GM23338 (cell line): Measurements from ENCODE around the gene CDC34. TPM values are rescaled to one million over a fixed set of nuclear protein-coding genes. Genes with fewer than 3 reads are reported as not detected.
A peak's percentile ranks its signal among the peaks of the same experiment; 100 is the strongest.

ENCODE experiments used
- ATAC-seq: fragments of 200-7000 bp; cut with Tn5 transposase; 3 replicates; pipeline ENCODE4 v1.9.1; 2020
- DNase-seq: peaks from one replicate; pipeline ENCODE4 v3.0.0-alpha.2; 2015; ENCODE audit warnings: low spot score
- H2AFZ ChIP-seq: fragments of 200-600 bp; sonication (generic); 2 replicates; pipeline ENCODE4 v1.8.0; 2016; ENCODE audit warnings: antibody characterized with exemption, mild to moderate bottlenecking, moderate library complexity
- H3F3A ChIP-seq: fragments of 200-600 bp; sonication (generic); replicated peaks from 2 replicates; pipeline ENCODE4 v1.8.0; 2017; ENCODE audit warnings: antibody characterized with exemption, mixed run types, low read depth
- H3K27ac ChIP-seq: fragments of 200-600 bp; sonication (generic); 2 replicates; pipeline ENCODE4 v1.6.1; 2016; ENCODE audit warnings: low read depth
- H3K27me3 ChIP-seq: fragments of 200-600 bp; sonication (generic); 2 replicates; pipeline ENCODE4 v1.8.0; 2016; ENCODE audit warnings: mild to moderate bottlenecking, mixed run types, moderate library complexity; ENCODE audit not compliant: insufficient read depth
- H3K36me3 ChIP-seq: fragments of 200-600 bp; sonication (generic); 2 replicates; pipeline ENCODE4 v1.8.0; 2016; ENCODE audit warnings: mild to moderate bottlenecking; ENCODE audit not compliant: insufficient read depth
- H3K4me1 ChIP-seq: fragments of 200-600 bp; sonication (generic); 2 replicates; pipeline ENCODE4 v1.8.0; 2016; ENCODE audit warnings: mild to moderate bottlenecking, moderate library complexity; ENCODE audit not compliant: insufficient read depth
- H3K4me2 ChIP-seq: fragments of 200-600 bp; sonication (generic); 2 replicates; pipeline ENCODE4 v1.7.1; 2017; ENCODE audit warnings: mixed run types
- H3K4me3 ChIP-seq: fragments of 200-600 bp; sonication (generic); 2 replicates; pipeline ENCODE4 v1.6.1; 2016; ENCODE audit warnings: mixed run types
- H3K79me2 ChIP-seq: fragments of 200-600 bp; sonication (generic); replicated peaks from 2 replicates; pipeline ENCODE4 v1.8.0; 2017; ENCODE audit warnings: mild to moderate bottlenecking; ENCODE audit not compliant: insufficient read depth
- H3K9me2 ChIP-seq: fragments of 200-600 bp; sonication (generic); 2 replicates; pipeline ENCODE4 v1.8.0; 2017; ENCODE audit not compliant: insufficient read depth
- H4K20me1 ChIP-seq: fragments of 200-600 bp; sonication (generic); replicated peaks from 2 replicates; pipeline ENCODE4 v1.8.0; 2017; ENCODE audit warnings: mild to moderate bottlenecking; ENCODE audit not compliant: insufficient read depth
- H3K27ac Mint-ChIP-seq: 2 replicates; pipeline ENCODE4 v1.8.0; 2020; ENCODE audit warnings: inconsistent platforms, mild to moderate bottlenecking, moderate library complexity, mixed read lengths
- H3K27me3 Mint-ChIP-seq: 3 replicates; pipeline ENCODE4 v1.8.0; 2022; ENCODE audit warnings: low read depth, mild to moderate bottlenecking, moderate library complexity, mixed read lengths, inconsistent platforms; ENCODE audit not compliant: insufficient read depth, poor library complexity
- H3K36me3 Mint-ChIP-seq: 3 replicates; pipeline ENCODE4 v1.8.0; 2021; ENCODE audit warnings: low read depth, mild to moderate bottlenecking, inconsistent platforms, moderate library complexity, mixed read lengths
- H3K4me1 Mint-ChIP-seq: 3 replicates; pipeline ENCODE4 v1.8.0; 2020; ENCODE audit warnings: mild to moderate bottlenecking, inconsistent platforms, mixed read lengths
- H3K4me3 Mint-ChIP-seq: 3 replicates; pipeline ENCODE4 v1.8.0; 2021; ENCODE audit warnings: moderate library complexity, mild to moderate bottlenecking, inconsistent platforms, mixed read lengths
- H3K9me3 Mint-ChIP-seq: 3 replicates; pipeline ENCODE4 v1.8.0; 2020; ENCODE audit warnings: moderate library complexity, mild to moderate bottlenecking, inconsistent platforms, mixed read lengths
- ETS1 ChIP-seq: IDR thresholded peaks from 2 replicates; pipeline ENCODE4 v1.6.1; 2016; ENCODE audit warnings: antibody characterized with exemption
- EZH2phosphoT487 ChIP-seq: fragments of 200-600 bp; sonication (generic); IDR thresholded peaks from one replicate; pipeline ENCODE4 v1.8.1; 2018; ENCODE audit warnings: antibody characterized with exemption; ENCODE audit not compliant: unreplicated experiment
- POLR2AphosphoS5 ChIP-seq: IDR thresholded peaks from 2 replicates; pipeline ENCODE4 v1.6.1; 2016; ENCODE audit warnings: antibody characterized with exemption, low read depth
- STAT1 ChIP-seq: IDR thresholded peaks from one replicate; pipeline ENCODE4 v1.6.1; 2016; ENCODE audit warnings: antibody characterized with exemption; ENCODE audit not compliant: unreplicated experiment
- ZNF331 ChIP-seq: fragments of 250-450 bp; sonication (Bioruptor Pico); IDR thresholded peaks from 2 replicates; pipeline ENCODE4 v1.5.0; 2020; ENCODE audit warnings: low read depth, mild to moderate bottlenecking, moderate library complexity
- polyA plus RNA-seq: library from polyadenylated mRNA; unstranded; fragments of >200 nt; fragmentation: Nextera tagmentation; extraction: Ambion mirVana; gene quantifications from 2 replicates; pipeline ENCODE4 v1.2.1, GENCODE V29; 2016
- total RNA-seq: library from RNA; depleted of rRNA; stranded (reverse); fragments of >200 nt; shearing (Covaris generic); gene quantifications from 2 replicates; pipeline ENCODE4 v1.2.3, GENCODE V29; 2014
- TF ChIP-seq, protein P1 (sequence below): IDR thresholded peaks from one replicate; pipeline ENCODE4 v1.6.1; 2018; ENCODE audit warnings: antibody characterized with exemption; ENCODE audit not compliant: unreplicated experiment
- TF ChIP-seq, protein P2 (sequence below), 2 experiments: fragments of 200-600 bp in 1 of 2; sonication (generic) in 1 of 2; conservative IDR thresholded peaks; 2 replicates each; pipeline versions ENCODE4 v1.5.1 to v1.6.1; 2016 to 2017; ENCODE audit warnings: antibody characterized with exemption in 2 of 2, low read depth in 2 of 2, mild to moderate bottlenecking in 2 of 2, moderate library complexity in 1 of 2

The CDC34 gene
- total and polyA plus RNA-seq, 2 experiments from 2014 or later = 114 to 148 TPM

GRCh38 chr19:531009-531752 is 379 bp upstream of the CDC34 start (continued):
- TF ChIP-seq ETS1 (peak; percentile 37; the same call in 1 of the 2 replicates), POLR2AphosphoS5 (peak; percentile 83), STAT1 (no peak), EZH2phosphoT487 (no peak), ZNF331 (CRISPR knock-in tag) (no peak)
- TF ChIP-seq, protein P1, sequence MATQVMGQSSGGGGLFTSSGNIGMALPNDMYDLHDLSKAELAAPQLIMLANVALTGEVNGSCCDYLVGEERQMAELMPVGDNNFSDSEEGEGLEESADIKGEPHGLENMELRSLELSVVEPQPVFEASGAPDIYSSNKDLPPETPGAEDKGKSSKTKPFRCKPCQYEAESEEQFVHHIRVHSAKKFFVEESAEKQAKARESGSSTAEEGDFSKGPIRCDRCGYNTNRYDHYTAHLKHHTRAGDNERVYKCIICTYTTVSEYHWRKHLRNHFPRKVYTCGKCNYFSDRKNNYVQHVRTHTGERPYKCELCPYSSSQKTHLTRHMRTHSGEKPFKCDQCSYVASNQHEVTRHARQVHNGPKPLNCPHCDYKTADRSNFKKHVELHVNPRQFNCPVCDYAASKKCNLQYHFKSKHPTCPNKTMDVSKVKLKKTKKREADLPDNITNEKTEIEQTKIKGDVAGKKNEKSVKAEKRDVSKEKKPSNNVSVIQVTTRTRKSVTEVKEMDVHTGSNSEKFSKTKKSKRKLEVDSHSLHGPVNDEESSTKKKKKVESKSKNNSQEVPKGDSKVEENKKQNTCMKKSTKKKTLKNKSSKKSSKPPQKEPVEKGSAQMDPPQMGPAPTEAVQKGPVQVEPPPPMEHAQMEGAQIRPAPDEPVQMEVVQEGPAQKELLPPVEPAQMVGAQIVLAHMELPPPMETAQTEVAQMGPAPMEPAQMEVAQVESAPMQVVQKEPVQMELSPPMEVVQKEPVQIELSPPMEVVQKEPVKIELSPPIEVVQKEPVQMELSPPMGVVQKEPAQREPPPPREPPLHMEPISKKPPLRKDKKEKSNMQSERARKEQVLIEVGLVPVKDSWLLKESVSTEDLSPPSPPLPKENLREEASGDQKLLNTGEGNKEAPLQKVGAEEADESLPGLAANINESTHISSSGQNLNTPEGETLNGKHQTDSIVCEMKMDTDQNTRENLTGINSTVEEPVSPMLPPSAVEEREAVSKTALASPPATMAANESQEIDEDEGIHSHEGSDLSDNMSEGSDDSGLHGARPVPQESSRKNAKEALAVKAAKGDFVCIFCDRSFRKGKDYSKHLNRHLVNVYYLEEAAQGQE = no peak

- Histone ChIP-seq H4K20me1 (peaks cover 17% of the 10 kb centered on the region), H3K9me2 (no peaks in the 10 kb centered on the region), H3K79me2 (peaks cover 25% of the 10 kb centered on the region), H3F3A (peaks cover 13% of the 10 kb centered on the region), H3K4me1 (no peaks in the 10 kb centered on the region; the same call in 1 of the 2 replicates), H3K4me2 (peak overlapping the region; percentile 94), H3K27ac (no peak overlapping the region; the same call in 1 of the 2 replicates), H3K4me3 (peak overlapping the region; percentile 98), H3K36me3 (no peaks in the 10 kb centered on the region; the same call in 1 of the 2 replicates), H2AFZ (no peak overlapping the region), H3K27me3 (no peaks in the 10 kb centered on the region)
- ATAC-seq (peak; percentile 42), DNase-seq (peak; percentile 90)
- 0 out of 3 replicates have a peak, but pooled peaks cover 2% of the 10 kb centered on the region for H3K9me3 Mint-ChIP-seq
- peaks cover 9% of the 10 kb centered on the region for H3K4me1 Mint-ChIP-seq
- peaks cover 13% of the 10 kb centered on the region; the same call in 2 of the 3 replicates for H3K36me3 Mint-ChIP-seq
- H3K4me3 Mint-ChIP-seq = peak overlapping the region; percentile 87
- peak overlapping the region; percentile 79; the same call in 1 of the 2 replicates for H3K27ac Mint-ChIP-seq
- peaks cover 17% of the 10 kb centered on the region for H3K27me3 Mint-ChIP-seq
- TF ChIP-seq, protein P2, sequence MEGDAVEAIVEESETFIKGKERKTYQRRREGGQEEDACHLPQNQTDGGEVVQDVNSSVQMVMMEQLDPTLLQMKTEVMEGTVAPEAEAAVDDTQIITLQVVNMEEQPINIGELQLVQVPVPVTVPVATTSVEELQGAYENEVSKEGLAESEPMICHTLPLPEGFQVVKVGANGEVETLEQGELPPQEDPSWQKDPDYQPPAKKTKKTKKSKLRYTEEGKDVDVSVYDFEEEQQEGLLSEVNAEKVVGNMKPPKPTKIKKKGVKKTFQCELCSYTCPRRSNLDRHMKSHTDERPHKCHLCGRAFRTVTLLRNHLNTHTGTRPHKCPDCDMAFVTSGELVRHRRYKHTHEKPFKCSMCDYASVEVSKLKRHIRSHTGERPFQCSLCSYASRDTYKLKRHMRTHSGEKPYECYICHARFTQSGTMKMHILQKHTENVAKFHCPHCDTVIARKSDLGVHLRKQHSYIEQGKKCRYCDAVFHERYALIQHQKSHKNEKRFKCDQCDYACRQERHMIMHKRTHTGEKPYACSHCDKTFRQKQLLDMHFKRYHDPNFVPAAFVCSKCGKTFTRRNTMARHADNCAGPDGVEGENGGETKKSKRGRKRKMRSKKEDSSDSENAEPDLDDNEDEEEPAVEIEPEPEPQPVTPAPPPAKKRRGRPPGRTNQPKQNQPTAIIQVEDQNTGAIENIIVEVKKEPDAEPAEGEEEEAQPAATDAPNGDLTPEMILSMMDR (conservative IDR thresholded peaks at IDR 0.05; ENCODE audit: low read depth in 2 of 2) = peak; percentile 59 to 63
- no peak for TF ChIP-seq ETS1
- TF ChIP-seq ZNF331 (CRISPR knock-in tag) = no peak
Observed at GRCh38 chr19:532561-533363, 1.2 kb downstream of the CDC34 start.
